Nucleus accumbens (tissue), 56 donors: Measurements from ENCODE around the gene CHMP6.
"Not testable (repeated sequence)": the region's sequence is repeated elsewhere in the genome, so short reads cannot be mapped to it uniquely, and the experiment has no call there.

Source experiments
- DNase-seq, 56 donors: peaks; one replicate each; lab custom pipeline; 2025; lab: John Stamatoyannopoulos, UW

CHMP6 gene

GRCh38 chr17:81026266-81027036 lies 34.8 kb downstream of the CHMP6 start:
- no peak for DNase-seq

GRCh38 chr17:81027038-81027437 lies 35.4 kb downstream of the CHMP6 start:
- peak in 5 of 56 donors; percentile 21 to 52 (median 42) for DNase-seq

- DNase-seq, result peak in 34 of 56 donors; percentile 33 to 91 (median 68)
These were observed 36.2 kb downstream of the CHMP6 start for GRCh38 chr17:81027591-81028505.

- DNase-seq, result no peak
These were observed 36.8 kb downstream of the CHMP6 start for GRCh38 chr17:81028506-81028858.

- no peak for DNase-seq
These were observed 38.2 kb downstream of the CHMP6 start for GRCh38 chr17:81029859-81030258.

- DNase-seq, result not testable (repeated sequence)
These were observed 38.7 kb downstream of the CHMP6 start for GRCh38 chr17:81030312-81030711.

GRCh38 chr17:81030741-81031565 lies 39.3 kb downstream of the CHMP6 start:
- peak in 1 of 56 donors; percentile 26 for DNase-seq

GRCh38 chr17:81031566-81032550 lies 40.2 kb downstream of the CHMP6 start:
- no peak for DNase-seq

- DNase-seq, result no peak
These were observed 41.2 kb downstream of the CHMP6 start for GRCh38 chr17:81032641-81033480.

- peak in 1 of 56 donors; percentile 22 for DNase-seq
These were observed 42.0 kb downstream of the CHMP6 start for GRCh38 chr17:81033535-81034167.

GRCh38 chr17:81034168-81034777 lies 42.6 kb downstream of the CHMP6 start:
- DNase-seq, result peak in 1 of 56 donors; percentile 53

- DNase-seq, result peak; percentile 53 to 99 (median 95)
These were observed 43.3 kb downstream of the CHMP6 start, which contains the start of gene BAIAP2 for GRCh38 chr17:81034779-81035520. BAIAP2 (plus strand) TSS chr17:81035151; CDS start chr17:81035255, 104 bp downstream.

- DNase-seq, result peak in 3 of 56 donors; percentile 37 to 56 (median 52)
These were observed 44.0 kb downstream of the CHMP6 start for GRCh38 chr17:81035521-81036196.

GRCh38 chr17:81036197-81036941 lies 44.7 kb downstream of the CHMP6 start:
- peak in 1 of 56 donors; percentile 45 for DNase-seq
